ENCODE data around the gene CDK18.

The CDK18 gene

GRCh38 chr1:205505076-205505729, 734 bp downstream of the CDK18 start:
- 0 out of 2 replicates have a peak, but pooled peaks cover 14% of the 10 kb centered on the region for H3K27me3 ChIP-seq (ENCODE audit: low read depth, low read length)
- H3K79me2 ChIP-seq (ENCODE audit: low read length) = no peaks in the 10 kb centered on the region
- H3K27ac ChIP-seq (ENCODE audit: low read length) = no peak overlapping the region
- peak overlapping the region; percentile 100 for H3K4me2 ChIP-seq (ENCODE audit: low read length)
- peak overlapping the region; percentile 80 for H3K4me3 ChIP-seq (ENCODE audit: low read length)
- peak overlapping the region; percentile 92 for H2AFZ ChIP-seq (ENCODE audit: low read depth, low read length)
- no peaks in the 10 kb centered on the region for H3K9me3 ChIP-seq (ENCODE audit: insufficient read depth, low read length)
- TF ChIP-seq CTCF (IDR thresholded peaks at IDR 0.05; ENCODE audit: low read depth, low read length) (no peak), EZH2phosphoT487 (IDR thresholded peaks at IDR 0.05; ENCODE audit: low read depth) (no peak)
- H3K9ac ChIP-seq (ENCODE audit: low read length) = peak overlapping the region; percentile 66
- no peaks in the 10 kb centered on the region for H4K20me1 ChIP-seq (ENCODE audit: insufficient read depth, low read length)
- no peaks in the 10 kb centered on the region for H3K36me3 ChIP-seq (replicated peaks; ENCODE audit: low read depth, low read length)
- peaks cover 31% of the 10 kb centered on the region for H3K4me1 ChIP-seq (ENCODE audit: low read length)

GRCh38 chr1:205505791-205506190, 1.3 kb downstream of the CDK18 start:
- Histone ChIP-seq H3K9me3 (ENCODE audit: insufficient read depth, low read length) (no peaks in the 10 kb centered on the region), H3K4me1 (ENCODE audit: low read length) (peaks cover 37% of the 10 kb centered on the region), H4K20me1 (ENCODE audit: insufficient read depth, low read length) (no peaks in the 10 kb centered on the region), H3K36me3 (replicated peaks; ENCODE audit: low read depth, low read length) (no peaks in the 10 kb centered on the region), H3K4me3 (ENCODE audit: low read length) (peak overlapping the region; percentile 80), H3K9ac (ENCODE audit: low read length) (no peak overlapping the region), H3K27ac (ENCODE audit: low read length) (no peak overlapping the region), H3K79me2 (ENCODE audit: low read length) (no peaks in the 10 kb centered on the region), H3K4me2 (ENCODE audit: low read length) (peak overlapping the region; percentile 100), H3K27me3 (ENCODE audit: low read depth, low read length) (0 out of 2 replicates have a peak, but pooled peaks cover 14% of the 10 kb centered on the region), H2AFZ (ENCODE audit: low read depth, low read length) (no peak overlapping the region)
- TF ChIP-seq EZH2phosphoT487 (IDR thresholded peaks at IDR 0.05; ENCODE audit: low read depth) (no peak), CTCF (IDR thresholded peaks at IDR 0.05; ENCODE audit: low read depth, low read length) (no peak)

GRCh38 chr1:205506409-205507200, 2.1 kb downstream of the CDK18 start:
- Histone ChIP-seq H3K36me3 (replicated peaks; ENCODE audit: low read depth, low read length) (no peaks in the 10 kb centered on the region), H3K79me2 (ENCODE audit: low read length) (no peaks in the 10 kb centered on the region), H3K4me3 (ENCODE audit: low read length) (no peak overlapping the region), H3K4me2 (ENCODE audit: low read length) (no peak overlapping the region; the same call in 1 of the 2 replicates), H3K27ac (ENCODE audit: low read length) (no peak overlapping the region), H3K9me3 (ENCODE audit: insufficient read depth, low read length) (no peaks in the 10 kb centered on the region), H4K20me1 (ENCODE audit: insufficient read depth, low read length) (no peaks in the 10 kb centered on the region), H3K4me1 (ENCODE audit: low read length) (peaks cover 39% of the 10 kb centered on the region), H3K27me3 (ENCODE audit: low read depth, low read length) (0 out of 2 replicates have a peak, but pooled peaks cover 14% of the 10 kb centered on the region), H3K9ac (ENCODE audit: low read length) (no peak overlapping the region), H2AFZ (ENCODE audit: low read depth, low read length) (no peak overlapping the region)
- TF ChIP-seq EZH2phosphoT487 (IDR thresholded peaks at IDR 0.05; ENCODE audit: low read depth) = no peak
- TF ChIP-seq CTCF (IDR thresholded peaks at IDR 0.05; ENCODE audit: low read depth, low read length) = no peak

GRCh38 chr1:205508227-205508714, 3.8 kb downstream of the CDK18 start:
- H3K4me1 ChIP-seq (ENCODE audit: low read length) = peaks cover 46% of the 10 kb centered on the region
- H3K9me3 ChIP-seq (ENCODE audit: insufficient read depth, low read length) = no peaks in the 10 kb centered on the region
- no peak overlapping the region for H3K9ac ChIP-seq (ENCODE audit: low read length)
- H3K36me3 ChIP-seq (replicated peaks; ENCODE audit: low read depth, low read length) = no peaks in the 10 kb centered on the region
- TF ChIP-seq CTCF (IDR thresholded peaks at IDR 0.05; ENCODE audit: low read depth, low read length) = no peak
- no peak for TF ChIP-seq EZH2phosphoT487 (IDR thresholded peaks at IDR 0.05; ENCODE audit: low read depth)
- 0 out of 2 replicates have a peak, but pooled peaks cover 12% of the 10 kb centered on the region for H3K27me3 ChIP-seq (ENCODE audit: low read depth, low read length)
- H3K27ac ChIP-seq (ENCODE audit: low read length) = no peak overlapping the region
- no peak overlapping the region for H3K4me2 ChIP-seq (ENCODE audit: low read length)
- H3K4me3 ChIP-seq (ENCODE audit: low read length) = no peak overlapping the region
- no peak overlapping the region for H2AFZ ChIP-seq (ENCODE audit: low read depth, low read length)
- no peaks in the 10 kb centered on the region for H3K79me2 ChIP-seq (ENCODE audit: low read length)
- no peaks in the 10 kb centered on the region for H4K20me1 ChIP-seq (ENCODE audit: insufficient read depth, low read length)

Data from OCI-LY3 (cell line).